Left colon (tissue), 2 donors: Measurements from ENCODE around the gene COPS2. TPM values are rescaled to one million over a fixed set of nuclear protein-coding genes. Genes with fewer than 3 reads are reported as not detected.
"Not testable (repeated sequence)": the region's sequence is repeated elsewhere in the genome, so short reads cannot be mapped to it uniquely, and the experiment has no call there.

Experiments
- ATAC-seq: fragments of 200-7000 bp; cut with Tn5 transposase; one replicate; pipeline ENCODE4 v1.9.1; 2020; ENCODE audit warnings: mild to moderate bottlenecking, moderate library complexity
- DNase-seq, 2 donors: peaks; one replicate each; pipeline ENCODE4 v3.0.0-alpha.2; 2020
- intact Hi-C, 2 donors: fragments of 100-400 bp; cut with DNase I in 1 of 2; cut with micrococcal nuclease in 1 of 2; formaldehyde crosslinking; loops; one replicate each; pipeline versions ENCODE4 v1.11.2 to v1.14.0; 2022; cut with DNase I, micrococcal nuclease
- microRNA-seq, 2 donors: library from miRNA; unstranded; fragments of <30 nt; microRNA quantifications; one replicate each; pipeline versions ENCODE4 v1.1.0 to v1.2.0, GENCODE V29; 2020
- total RNA-seq, 2 donors: library from RNA; stranded (reverse); fragmentation: NEBNext Ultra II Directional; extraction: Animal tissue kit (Norgen Biotek cat#: 25700); gene quantifications; one replicate each; pipeline ENCODE4 v1.2.1, GENCODE V29; 2021
- donor health status: DM: no; HTN: no; CAD: no.
- donor health status: DM: yes; HTN: yes; CAD: no.

The COPS2 gene
- total RNA-seq, 2 donors from 2014 or later: 44.3 to 48.1 TPM

- ATAC-seq, DNase-seq, intact Hi-C loops: not testable (repeated sequence)
These were observed 80.7 kb downstream of the COPS2 start for GRCh38 chr15:49074589-49075287.

Small RNA genes within 50 kb of the gene (microRNA-seq; reads per million reads assigned to microRNA genes)
- gene MIR4716: 0 reads per million in 2 donors

Other genes with a start within 250 kb of the COPS2 start
- gene SHC4, start 191.7 kb downstream of the COPS2 start, total RNA-seq: under 1 TPM; 0.24 to 0.81 TPM
- gene SECISBP2L, start 109.2 kb downstream of the COPS2 start, total RNA-seq: 10 to 100 TPM; 40.9 to 48.5 TPM
- gene GALK2, start 14.6 kb upstream of the COPS2 start, total RNA-seq: 10 to 100 TPM; 34.9 to 38.5 TPM